A204.1 (cell line): Measurements from ENCODE around the gene ENTR1.

Experiments used
- FAIRE-seq: peaks from 2 replicates; lab custom pipeline; 2012; peaks lifted over from hg19 to GRCh38; lab: Jason Lieb, UNC

Gene ENTR1

GRCh38 chr9:136359774-136360718, 50.4 kb downstream of the ENTR1 start:
- no peak for FAIRE-seq

DNA sequence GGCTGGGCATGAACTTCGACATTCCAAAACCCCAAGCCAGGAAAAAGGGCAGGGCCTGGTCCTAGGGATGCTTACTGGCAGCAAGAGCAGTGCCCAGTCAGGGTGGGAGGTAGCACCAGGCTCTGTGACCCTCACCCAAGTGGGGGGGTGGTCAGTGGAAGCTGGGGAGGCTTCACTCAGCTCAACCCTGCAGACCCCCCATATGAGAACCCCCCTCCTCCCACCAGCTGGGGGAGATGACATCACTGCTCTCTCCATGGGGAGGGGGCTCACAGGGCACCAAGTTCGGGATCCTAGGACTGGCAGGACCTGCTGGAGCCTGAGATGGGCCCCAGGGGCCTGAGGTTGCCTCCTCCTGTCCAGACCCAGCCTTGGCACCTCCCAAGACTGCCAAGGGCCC, 51.5 kb downstream of the ENTR1 start:
- FAIRE-seq = no peak

- FAIRE-seq = no peak
Observed at GRCh38 chr9:136358016-136358415, 52.4 kb downstream of the ENTR1 start.

DNA sequence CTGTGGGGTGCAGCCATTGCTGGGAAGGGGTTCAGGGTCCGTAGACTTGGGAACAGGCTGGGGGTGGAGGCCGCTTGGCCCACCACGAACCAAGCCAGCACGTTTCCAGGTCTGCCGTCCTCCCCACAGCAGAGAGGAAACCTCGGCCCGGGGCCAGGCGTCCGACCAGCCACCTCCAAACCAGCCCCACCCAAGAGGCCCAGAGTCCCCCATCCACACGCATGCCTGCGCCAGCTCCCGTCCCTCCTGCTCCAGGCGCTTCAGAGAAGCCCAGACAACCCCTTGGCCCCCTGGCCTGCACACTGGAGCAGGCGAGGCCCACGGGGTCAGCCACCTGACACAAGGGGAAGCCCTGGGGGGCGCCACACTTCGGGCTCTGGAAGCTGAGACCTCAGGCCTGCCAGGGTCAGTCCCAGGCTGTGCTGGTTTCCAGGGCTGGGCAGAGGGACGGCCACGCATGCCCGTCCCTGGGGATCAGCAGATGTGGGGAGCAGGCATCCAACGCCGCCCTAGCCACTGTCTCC, 53.1 kb downstream of the ENTR1 start:
- FAIRE-seq = no peak

GRCh38 chr9:136355616-136356557, 54.5 kb downstream of the ENTR1 start:
- FAIRE-seq = no peak

GRCh38 chr9:136354592-136355085, 55.8 kb downstream of the ENTR1 start:
- no peak for FAIRE-seq

- no peak for FAIRE-seq
Observed at GRCh38 chr9:136353757-136354488, 56.5 kb downstream of the ENTR1 start.

DNA sequence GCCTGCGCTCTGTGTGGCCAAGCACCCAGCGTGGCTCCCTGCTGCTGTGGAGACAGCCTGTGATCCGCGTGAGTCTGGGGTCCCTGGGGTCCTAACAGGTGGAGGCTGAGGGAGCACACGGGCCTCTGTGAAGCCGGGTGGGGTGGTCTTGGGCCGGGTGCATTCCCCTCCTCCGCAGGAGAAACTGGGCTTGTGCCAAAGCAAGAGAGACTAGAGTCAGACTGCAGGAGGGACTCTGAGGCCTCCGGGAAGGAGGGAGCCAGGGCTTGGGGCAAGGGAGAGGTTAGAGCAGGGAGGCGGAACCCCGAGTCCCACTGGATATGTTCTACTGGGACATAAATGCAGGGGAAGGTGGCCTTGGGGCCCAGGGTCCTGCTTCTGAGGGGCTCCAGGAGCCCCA, 57.3 kb downstream of the ENTR1 start:
- no peak for FAIRE-seq

DNA sequence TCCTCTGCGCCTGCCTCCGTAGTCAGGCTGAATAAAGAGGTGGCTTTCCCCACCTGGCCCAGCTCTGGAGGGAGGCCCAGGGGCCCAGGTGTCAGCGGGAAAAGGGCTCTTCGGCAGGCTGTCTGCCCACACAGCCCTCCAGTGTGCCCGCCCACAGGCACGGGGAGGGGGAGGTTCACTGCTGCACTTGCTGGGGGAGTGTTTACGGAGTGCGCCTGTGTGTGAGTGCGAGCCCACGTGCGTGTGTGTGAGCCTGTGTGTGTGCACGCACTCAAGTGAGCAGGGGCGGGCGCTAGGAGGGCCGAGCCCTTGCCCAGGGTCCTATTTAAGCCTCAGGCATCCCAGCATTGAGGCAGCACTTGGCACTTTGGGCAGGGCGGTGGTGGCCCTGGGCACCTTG, 57.7 kb downstream of the ENTR1 start:
- FAIRE-seq = no peak
